K562 (cell line): ENCODE results near the gene BLCAP.

Source experiments
- ARNT ChIP-seq, 2 experiments: fragments of 450-650 bp; IDR thresholded peaks; 2 replicates each; pipeline ENCODE4 v1.6.1; 2016; ENCODE audit warnings: mild to moderate bottlenecking in 1 of 2
- TF ChIP-seq, protein P1 (sequence below): fragments of 250-450 bp; sonication (Bioruptor Pico); IDR thresholded peaks from 2 replicates; pipeline ENCODE4 v1.8.0; 2021; ENCODE audit warnings: mild to moderate bottlenecking, moderate library complexity

DNA sequence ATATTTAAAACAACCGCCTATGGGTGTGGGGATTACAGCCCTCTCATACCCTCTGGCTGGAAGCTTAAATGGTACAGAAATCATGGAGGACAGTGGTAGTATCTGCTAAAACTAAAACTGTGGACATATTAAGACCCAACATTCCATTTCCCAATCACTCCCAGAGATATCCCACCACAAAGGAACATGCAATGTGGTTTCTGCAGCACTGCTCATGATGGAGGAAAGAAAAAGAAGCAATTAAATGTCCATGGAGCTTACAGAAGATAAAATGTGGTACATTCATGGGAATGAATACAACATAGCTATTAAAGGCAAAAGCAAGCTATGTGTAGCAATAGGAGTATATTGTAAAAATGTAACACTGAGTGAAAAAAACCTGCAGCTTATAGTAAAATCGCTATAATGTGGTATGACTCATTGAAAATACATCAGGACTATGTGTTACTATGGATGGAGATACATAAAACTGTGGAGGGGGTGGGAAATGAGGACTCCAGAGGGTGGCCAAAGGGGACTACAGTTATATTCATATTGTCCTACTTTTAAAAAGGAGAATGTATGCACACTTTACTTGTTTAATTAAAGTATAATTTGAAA, 29.5 kb downstream of the BLCAP start:
- TF ChIP-seq, protein P1, sequence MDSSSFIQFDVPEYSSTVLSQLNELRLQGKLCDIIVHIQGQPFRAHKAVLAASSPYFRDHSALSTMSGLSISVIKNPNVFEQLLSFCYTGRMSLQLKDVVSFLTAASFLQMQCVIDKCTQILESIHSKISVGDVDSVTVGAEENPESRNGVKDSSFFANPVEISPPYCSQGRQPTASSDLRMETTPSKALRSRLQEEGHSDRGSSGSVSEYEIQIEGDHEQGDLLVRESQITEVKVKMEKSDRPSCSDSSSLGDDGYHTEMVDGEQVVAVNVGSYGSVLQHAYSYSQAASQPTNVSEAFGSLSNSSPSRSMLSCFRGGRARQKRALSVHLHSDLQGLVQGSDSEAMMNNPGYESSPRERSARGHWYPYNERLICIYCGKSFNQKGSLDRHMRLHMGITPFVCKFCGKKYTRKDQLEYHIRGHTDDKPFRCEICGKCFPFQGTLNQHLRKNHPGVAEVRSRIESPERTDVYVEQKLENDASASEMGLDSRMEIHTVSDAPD (CRISPR knock-in tag) = no peak
- TF ChIP-seq ARNT (IDR thresholded peaks at IDR 0.05) = no peak
